ENCODE data around the gene PRUNE1.

The PRUNE1 gene

GRCh38 chr1:150963321-150964163 lies 44.7 kb upstream of the PRUNE1 start:
- TF ChIP-seq CEBPB (IDR thresholded peaks at IDR 0.05) (no peak), TEAD4 (IDR thresholded peaks at IDR 0.05) (no peak), NFIC (IDR thresholded peaks at IDR 0.05) (no peak), RAD21 (IDR thresholded peaks at IDR 0.05; ENCODE audit: low read depth) (no peak), YY1 (IDR thresholded peaks at IDR 0.05; ENCODE audit: low read depth) (no peak), USF1 (IDR thresholded peaks at IDR 0.05) (no peak), REST (IDR thresholded peaks at IDR 0.05; ENCODE audit: low read depth) (no peak), EP300 (IDR thresholded peaks at IDR 0.05; ENCODE audit: borderline replicate concordance) (no peak), FOXM1 (IDR thresholded peaks at IDR 0.05; ENCODE audit: borderline replicate concordance, low read depth) (no peak), CREB1 (IDR thresholded peaks at IDR 0.05; ENCODE audit: low read depth) (no peak)

- TF ChIP-seq TCF12 (IDR thresholded peaks at IDR 0.05; ENCODE audit: low read depth) (no peak), ZBTB7A (IDR thresholded peaks at IDR 0.05; ENCODE audit: low read depth) (no peak), RAD21 (IDR thresholded peaks at IDR 0.05; ENCODE audit: low read depth) (no peak), YY1 (IDR thresholded peaks at IDR 0.05; ENCODE audit: low read depth) (no peak)
Measured at GRCh38 chr1:150964164-150964489, 44.1 kb upstream of the PRUNE1 start.

GRCh38 chr1:150965605-150966004 lies 42.6 kb upstream of the PRUNE1 start:
- TF ChIP-seq EGR1 (IDR thresholded peaks at IDR 0.05) (no peak), ZBTB7A (IDR thresholded peaks at IDR 0.05; ENCODE audit: low read depth) (no peak), CREB1 (IDR thresholded peaks at IDR 0.05; ENCODE audit: low read depth) (no peak), TAF1 (IDR thresholded peaks at IDR 0.05; ENCODE audit: low read depth) (no peak), NFIC (IDR thresholded peaks at IDR 0.05) (no peak), YY1 (IDR thresholded peaks at IDR 0.05; ENCODE audit: low read depth) (no peak), CEBPB (IDR thresholded peaks at IDR 0.05) (no peak), TCF12 (IDR thresholded peaks at IDR 0.05; ENCODE audit: low read depth) (no peak), FOXM1 (IDR thresholded peaks at IDR 0.05; ENCODE audit: borderline replicate concordance, low read depth) (no peak), TEAD4 (IDR thresholded peaks at IDR 0.05) (no peak), EP300 (IDR thresholded peaks at IDR 0.05; ENCODE audit: borderline replicate concordance) (no peak), REST (IDR thresholded peaks at IDR 0.05; ENCODE audit: low read depth) (no peak), MAX (IDR thresholded peaks at IDR 0.05) (no peak)

- TF ChIP-seq YY1 (IDR thresholded peaks at IDR 0.05; ENCODE audit: low read depth) (no peak), CEBPB (IDR thresholded peaks at IDR 0.05) (no peak), FOXM1 (IDR thresholded peaks at IDR 0.05; ENCODE audit: borderline replicate concordance, low read depth) (no peak), EGR1 (IDR thresholded peaks at IDR 0.05) (no peak), ZBTB7A (IDR thresholded peaks at IDR 0.05; ENCODE audit: low read depth) (no peak), REST (IDR thresholded peaks at IDR 0.05; ENCODE audit: low read depth) (no peak)
Measured at GRCh38 chr1:150966011-150966410, 42.2 kb upstream of the PRUNE1 start.

- TF ChIP-seq MAX (IDR thresholded peaks at IDR 0.05) (no peak), TAF1 (IDR thresholded peaks at IDR 0.05; ENCODE audit: low read depth) (no peak), CREB1 (IDR thresholded peaks at IDR 0.05; ENCODE audit: low read depth) (no peak), EP300 (IDR thresholded peaks at IDR 0.05; ENCODE audit: borderline replicate concordance) (no peak), RAD21 (IDR thresholded peaks at IDR 0.05; ENCODE audit: low read depth) (no peak), TEAD4 (IDR thresholded peaks at IDR 0.05) (no peak), YY1 (IDR thresholded peaks at IDR 0.05; ENCODE audit: low read depth) (no peak), REST (IDR thresholded peaks at IDR 0.05; ENCODE audit: low read depth) (no peak), EGR1 (IDR thresholded peaks at IDR 0.05) (no peak), NFIC (IDR thresholded peaks at IDR 0.05) (no peak), CEBPB (IDR thresholded peaks at IDR 0.05) (no peak), TCF12 (IDR thresholded peaks at IDR 0.05; ENCODE audit: low read depth) (no peak), FOXM1 (IDR thresholded peaks at IDR 0.05; ENCODE audit: borderline replicate concordance, low read depth) (no peak), USF1 (IDR thresholded peaks at IDR 0.05) (no peak), ZBTB7A (IDR thresholded peaks at IDR 0.05; ENCODE audit: low read depth) (no peak)
Measured at GRCh38 chr1:150967936-150968335, 40.3 kb upstream of the PRUNE1 start.

Measured in Ishikawa (cell line).